HCT116 (cell line): ENCODE measurements around the gene GRIFIN. TPM values are rescaled to one million over a fixed set of nuclear protein-coding genes. Genes with fewer than 3 reads are reported as not detected.

Experiments used
- ATAC-seq: fragments of 200-7000 bp; cut with Tn5 transposase; 2 replicates; pipeline ENCODE4 v1.9.1; 2020; ENCODE audit warnings: mild to moderate bottlenecking, moderate library complexity
- BruUV-seq: library from RNA; stranded (reverse); fragments of 400-500 nt; replicated peaks from 2 replicates; lab custom pipeline; 2021; lab: Mats Ljungman, UMichigan
- CTCF ChIA-PET: fragments of 300-600 bp; sonication (Branson Sonifier 250); formaldehyde crosslinking; loops from one replicate; lab custom pipeline; 2021; ENCODE audit warnings: antibody characterized with exemption; lab: Charles Lee
- POLR2A ChIA-PET: fragments of 300-600, 350-600 bp; sonication (Branson Sonifier 250); formaldehyde crosslinking; loops from one replicate; lab custom pipeline; 2021; ENCODE audit warnings: antibody characterized with exemption; lab: Charles Lee
- RAD21 ChIA-PET, 2 experiments: fragments of 300-600 bp; sonication (Branson Sonifier 250); formaldehyde crosslinking; loops; one replicate each; lab custom pipeline; 2023; ENCODE audit warnings: low total read pairs in 2 of 2; ENCODE audit not compliant: uncharacterized antibody in 2 of 2, unreplicated experiment in 2 of 2, low non-redundant PET in 1 of 2; lab: Charles Lee
- DNase-seq: peaks from one replicate; pipeline ENCODE4 v3.0.0-alpha.2; 2010; ENCODE audit warnings: low read depth, low spot score
- H2AFZ ChIP-seq: fragments of 200-600 bp; shearing (Covaris generic), sonication (generic); 2 replicates; pipeline ENCODE4 v1.6.1; 2017; ENCODE audit warnings: low read depth, mixed run types, mixed read lengths, antibody characterized with exemption, low read length; ENCODE audit not compliant: poor library complexity, severe bottlenecking
- H3K27ac ChIP-seq: 2 replicates; pipeline ENCODE4 v1.5.1; 2012; ENCODE audit warnings: low read depth, low read length
- H3K27me3 ChIP-seq: fragments of 200-600 bp; sonication (generic); 2 replicates; pipeline ENCODE4 v1.6.1; 2016; ENCODE audit warnings: mixed run types, low read length, mixed read lengths; ENCODE audit not compliant: insufficient read depth
- H3K36me3 ChIP-seq, 2 experiments: fragments of 200-500 bp in 1 of 2; fragments of 200-600 bp in 1 of 2; sonication (Bioruptor generic) in 1 of 2; sonication (generic) in 1 of 2; 2 replicates each; pipeline versions ENCODE4 v1.5.1 to v1.6.1; 2014 to 2016; ENCODE audit warnings: low read length in 2 of 2, inconsistent platforms in 1 of 2, mixed read lengths in 1 of 2, mixed run types in 1 of 2; ENCODE audit not compliant: insufficient read depth in 2 of 2, control insufficient read depth in 1 of 2
- H3K4me1 ChIP-seq, 2 experiments: fragments of 200-600 bp in 1 of 2; sonication (generic) in 1 of 2; 2 replicates each; pipeline versions ENCODE4 v1.5.1 to v1.6.1; 2012 to 2017; ENCODE audit warnings: low read length in 2 of 2, inconsistent platforms in 1 of 2, mild to moderate bottlenecking in 1 of 2, mixed read lengths in 1 of 2, mixed run types in 1 of 2, moderate library complexity in 1 of 2; ENCODE audit not compliant: insufficient read depth in 2 of 2, control insufficient read depth in 1 of 2
- H3K4me2 ChIP-seq: fragments of 200-600 bp; sonication (generic); 2 replicates; pipeline ENCODE4 v1.6.1; 2017; ENCODE audit warnings: mixed run types, low read length, mixed read lengths
- H3K4me3 ChIP-seq, 2 experiments: fragments of 200-600 bp in 1 of 2; sonication (generic) in 1 of 2; replicated peaks in 1 of 2; 2 replicates each; pipeline ENCODE4 v1.5.1; 2011 to 2016; ENCODE audit warnings: low read length in 2 of 2, control low read depth in 1 of 2, low read depth in 1 of 2, mild to moderate bottlenecking in 1 of 2, mixed read lengths in 1 of 2, mixed run types in 1 of 2
- H3K79me2 ChIP-seq: fragments of 200-600 bp; sonication (generic); 2 replicates; pipeline ENCODE4 v1.6.1; 2017; ENCODE audit warnings: mild to moderate bottlenecking, mixed run types, low read length, moderate library complexity, mixed read lengths; ENCODE audit not compliant: insufficient read depth
- H3K9ac ChIP-seq: fragments of 200-600 bp; sonication (generic); 2 replicates; pipeline ENCODE4 v1.6.1; 2016; ENCODE audit warnings: low read length, mixed read lengths
- H3K9me2 ChIP-seq: fragments of 200-600 bp; sonication (generic), shearing (Covaris generic); 2 replicates; pipeline ENCODE4 v1.6.1; 2017; ENCODE audit warnings: mixed run types, mild to moderate bottlenecking, moderate library complexity; ENCODE audit not compliant: insufficient read depth
- H3K9me3 ChIP-seq, 2 experiments: fragments of 200-500 bp in 1 of 2; fragments of 200-600 bp in 1 of 2; sonication (Bioruptor generic) in 1 of 2; sonication (generic) in 1 of 2; 2 replicates each; pipeline ENCODE4 v1.6.1; 2014 to 2017; ENCODE audit warnings: low read length in 2 of 2, mixed read lengths in 2 of 2, inconsistent platforms in 1 of 2, low read depth in 1 of 2, mild to moderate bottlenecking in 1 of 2, mixed run types in 1 of 2, moderate library complexity in 1 of 2; ENCODE audit not compliant: control insufficient read depth in 1 of 2, insufficient read depth in 1 of 2
- H4K20me1 ChIP-seq: fragments of 200-600 bp; sonication (generic), shearing (Covaris generic); 2 replicates; pipeline ENCODE4 v1.6.1; 2017; ENCODE audit warnings: mixed run types, mild to moderate bottlenecking, moderate library complexity; ENCODE audit not compliant: insufficient read depth
- ATF3 ChIP-seq: IDR thresholded peaks from 2 replicates; pipeline ENCODE4 v1.6.1; 2012
- CEBPB ChIP-seq: IDR thresholded peaks from 2 replicates; pipeline ENCODE4 v1.6.1; 2012; ENCODE audit warnings: low read depth
- EGR1 ChIP-seq: IDR thresholded peaks from 2 replicates; pipeline ENCODE4 v1.6.1; 2012; ENCODE audit warnings: low read depth
- EZH2 ChIP-seq: fragments of 200-600 bp; sonication (generic); IDR thresholded peaks from 2 replicates; pipeline ENCODE4 v1.6.1; 2017; ENCODE audit warnings: antibody characterized with exemption, mixed run types
- POLR2A ChIP-seq: IDR thresholded peaks from 2 replicates; pipeline ENCODE4 v1.7.0; 2011; ENCODE audit warnings: borderline replicate concordance; ENCODE audit not compliant: insufficient read depth, insufficient read length; ENCODE audit errors: extremely low read depth
- RAD21 ChIP-seq: IDR thresholded peaks from 2 replicates; pipeline ENCODE4 v1.6.1; 2012; ENCODE audit warnings: low read depth, mild to moderate bottlenecking
- SIN3A ChIP-seq: IDR thresholded peaks from 2 replicates; pipeline ENCODE4 v1.6.1; 2012; ENCODE audit warnings: low read depth
- SP1 ChIP-seq: IDR thresholded peaks from 2 replicates; pipeline ENCODE4 v1.6.1; 2012; ENCODE audit warnings: low read depth
- YY1 ChIP-seq: IDR thresholded peaks from 2 replicates; pipeline ENCODE4 v1.6.1; 2011; ENCODE audit warnings: low read length, low read depth, moderate library complexity, mild to moderate bottlenecking; ENCODE audit not compliant: insufficient replicate concordance; ENCODE audit errors: extremely low read depth
- ZFX ChIP-seq: fragments of 450-650 bp; IDR thresholded peaks from 2 replicates; pipeline ENCODE4 v1.6.1; 2017
- ZNF274 ChIP-seq: fragments of 200-500 bp; sonication (Bioruptor generic); IDR thresholded peaks from 2 replicates; pipeline ENCODE4 v1.6.1; 2014; ENCODE audit warnings: mild to moderate bottlenecking, low read depth, low read length, inconsistent platforms
- intact Hi-C: fragments of 100-400 bp; cut with micrococcal nuclease; formaldehyde crosslinking; loops from 2 replicates; pipeline ENCODE4 v1.10.0; 2022
- total RNA-seq: library from RNA; stranded (reverse); gene quantifications from one replicate; pipeline ENCODE4 v1.2.1, GENCODE V29; 2021; ENCODE audit not compliant: unreplicated experiment
- TF ChIP-seq, protein P1 (sequence below), 3 experiments: fragments of 200-600 bp in 1 of 3; sonication (generic) in 1 of 3; IDR thresholded peaks in 2 of 3; conservative IDR thresholded peaks in 1 of 3; 2 replicates each; pipeline ENCODE4 v1.5.1; 2012 to 2017; ENCODE audit warnings: low read depth in 2 of 3, low read length in 2 of 3, antibody characterized with exemption in 1 of 3, borderline replicate concordance in 1 of 3, control low read depth in 1 of 3, mild to moderate bottlenecking in 1 of 3, mixed read lengths in 1 of 3, mixed run types in 1 of 3, moderate library complexity in 1 of 3; ENCODE audit not compliant: insufficient read depth in 1 of 3
- TF ChIP-seq, protein P2 (sequence below): IDR thresholded peaks from 2 replicates; pipeline ENCODE4 v1.6.1; 2012; ENCODE audit warnings: low read depth
- TF ChIP-seq, protein P3 (sequence below): IDR thresholded peaks from 2 replicates; pipeline ENCODE4 v1.6.1; 2012
- TF ChIP-seq, protein P4 (sequence below): IDR thresholded peaks from 2 replicates; pipeline ENCODE4 v1.6.1; 2011; ENCODE audit warnings: mild to moderate bottlenecking, low read length, moderate library complexity; ENCODE audit not compliant: insufficient replicate concordance; ENCODE audit errors: extremely low read depth

Gene GRIFIN
- total RNA-seq, 1 experiment from 2014 or later = not detected

DNA sequence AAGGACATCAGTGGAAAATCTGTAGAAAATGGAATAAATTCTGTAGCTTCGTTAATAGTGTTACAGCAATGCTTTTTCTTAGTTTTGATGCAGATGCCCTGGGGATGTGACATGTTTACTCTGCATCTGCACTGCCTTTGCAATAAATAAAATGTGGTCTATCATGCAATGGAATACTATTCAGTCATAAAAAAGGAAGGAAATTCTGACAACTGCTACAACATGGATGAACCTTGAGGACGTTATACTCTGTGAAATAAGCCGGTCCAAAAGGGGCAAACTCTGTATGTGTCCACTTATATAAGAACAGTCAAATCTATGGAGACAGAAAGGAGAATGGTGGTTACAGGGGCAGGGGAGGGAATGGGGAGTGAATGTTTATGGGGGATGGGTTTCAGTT lies 13.5 kb downstream of the GRIFIN start:
- no TSS peak for BruUV-seq
- no peak for ATAC-seq
- Histone ChIP-seq H3K9me3 (no peaks in the 10 kb centered on the region), H3K79me2 (no peaks in the 10 kb centered on the region), H3K9ac (no peak overlapping the region), H3K4me1 (no peaks in the 10 kb centered on the region; a peak in 1 of 4 replicates), H3K4me2 (no peak overlapping the region), H2AFZ (no peak overlapping the region), H3K36me3 (no peaks in the 10 kb centered on the region), H3K9me2 (no peaks in the 10 kb centered on the region), H4K20me1 (no peaks in the 10 kb centered on the region), H3K27me3 (no peaks in the 10 kb centered on the region), H3K27ac (no peak overlapping the region), H3K4me3 (no peak overlapping the region)
- CTCF ChIA-PET = no interaction called here
- intact Hi-C loops = no loop called here
- RAD21 ChIA-PET = no interaction called here
- POLR2A ChIA-PET = no interaction called here
- DNase-seq = no peak
- no peak for TF ChIP-seq POLR2A
- no peak for TF ChIP-seq EGR1
- no peak for TF ChIP-seq ZNF274
- no peak for TF ChIP-seq RAD21
- TF ChIP-seq, protein P1, sequence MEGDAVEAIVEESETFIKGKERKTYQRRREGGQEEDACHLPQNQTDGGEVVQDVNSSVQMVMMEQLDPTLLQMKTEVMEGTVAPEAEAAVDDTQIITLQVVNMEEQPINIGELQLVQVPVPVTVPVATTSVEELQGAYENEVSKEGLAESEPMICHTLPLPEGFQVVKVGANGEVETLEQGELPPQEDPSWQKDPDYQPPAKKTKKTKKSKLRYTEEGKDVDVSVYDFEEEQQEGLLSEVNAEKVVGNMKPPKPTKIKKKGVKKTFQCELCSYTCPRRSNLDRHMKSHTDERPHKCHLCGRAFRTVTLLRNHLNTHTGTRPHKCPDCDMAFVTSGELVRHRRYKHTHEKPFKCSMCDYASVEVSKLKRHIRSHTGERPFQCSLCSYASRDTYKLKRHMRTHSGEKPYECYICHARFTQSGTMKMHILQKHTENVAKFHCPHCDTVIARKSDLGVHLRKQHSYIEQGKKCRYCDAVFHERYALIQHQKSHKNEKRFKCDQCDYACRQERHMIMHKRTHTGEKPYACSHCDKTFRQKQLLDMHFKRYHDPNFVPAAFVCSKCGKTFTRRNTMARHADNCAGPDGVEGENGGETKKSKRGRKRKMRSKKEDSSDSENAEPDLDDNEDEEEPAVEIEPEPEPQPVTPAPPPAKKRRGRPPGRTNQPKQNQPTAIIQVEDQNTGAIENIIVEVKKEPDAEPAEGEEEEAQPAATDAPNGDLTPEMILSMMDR (IDR thresholded peaks at IDR 0.05 in 2 of 3, conservative IDR thresholded peaks at IDR 0.05 in 1 of 3; ENCODE audit: borderline replicate concordance in 1 of 3, insufficient read depth in 1 of 3, low read depth in 2 of 3, low read length in 2 of 3) = no peak
- TF ChIP-seq, protein P2, sequence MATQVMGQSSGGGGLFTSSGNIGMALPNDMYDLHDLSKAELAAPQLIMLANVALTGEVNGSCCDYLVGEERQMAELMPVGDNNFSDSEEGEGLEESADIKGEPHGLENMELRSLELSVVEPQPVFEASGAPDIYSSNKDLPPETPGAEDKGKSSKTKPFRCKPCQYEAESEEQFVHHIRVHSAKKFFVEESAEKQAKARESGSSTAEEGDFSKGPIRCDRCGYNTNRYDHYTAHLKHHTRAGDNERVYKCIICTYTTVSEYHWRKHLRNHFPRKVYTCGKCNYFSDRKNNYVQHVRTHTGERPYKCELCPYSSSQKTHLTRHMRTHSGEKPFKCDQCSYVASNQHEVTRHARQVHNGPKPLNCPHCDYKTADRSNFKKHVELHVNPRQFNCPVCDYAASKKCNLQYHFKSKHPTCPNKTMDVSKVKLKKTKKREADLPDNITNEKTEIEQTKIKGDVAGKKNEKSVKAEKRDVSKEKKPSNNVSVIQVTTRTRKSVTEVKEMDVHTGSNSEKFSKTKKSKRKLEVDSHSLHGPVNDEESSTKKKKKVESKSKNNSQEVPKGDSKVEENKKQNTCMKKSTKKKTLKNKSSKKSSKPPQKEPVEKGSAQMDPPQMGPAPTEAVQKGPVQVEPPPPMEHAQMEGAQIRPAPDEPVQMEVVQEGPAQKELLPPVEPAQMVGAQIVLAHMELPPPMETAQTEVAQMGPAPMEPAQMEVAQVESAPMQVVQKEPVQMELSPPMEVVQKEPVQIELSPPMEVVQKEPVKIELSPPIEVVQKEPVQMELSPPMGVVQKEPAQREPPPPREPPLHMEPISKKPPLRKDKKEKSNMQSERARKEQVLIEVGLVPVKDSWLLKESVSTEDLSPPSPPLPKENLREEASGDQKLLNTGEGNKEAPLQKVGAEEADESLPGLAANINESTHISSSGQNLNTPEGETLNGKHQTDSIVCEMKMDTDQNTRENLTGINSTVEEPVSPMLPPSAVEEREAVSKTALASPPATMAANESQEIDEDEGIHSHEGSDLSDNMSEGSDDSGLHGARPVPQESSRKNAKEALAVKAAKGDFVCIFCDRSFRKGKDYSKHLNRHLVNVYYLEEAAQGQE = no peak
- no peak for TF ChIP-seq SP1
- TF ChIP-seq, protein P3, sequence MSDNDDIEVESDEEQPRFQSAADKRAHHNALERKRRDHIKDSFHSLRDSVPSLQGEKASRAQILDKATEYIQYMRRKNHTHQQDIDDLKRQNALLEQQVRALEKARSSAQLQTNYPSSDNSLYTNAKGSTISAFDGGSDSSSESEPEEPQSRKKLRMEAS = no peak
- TF ChIP-seq, protein P4, sequence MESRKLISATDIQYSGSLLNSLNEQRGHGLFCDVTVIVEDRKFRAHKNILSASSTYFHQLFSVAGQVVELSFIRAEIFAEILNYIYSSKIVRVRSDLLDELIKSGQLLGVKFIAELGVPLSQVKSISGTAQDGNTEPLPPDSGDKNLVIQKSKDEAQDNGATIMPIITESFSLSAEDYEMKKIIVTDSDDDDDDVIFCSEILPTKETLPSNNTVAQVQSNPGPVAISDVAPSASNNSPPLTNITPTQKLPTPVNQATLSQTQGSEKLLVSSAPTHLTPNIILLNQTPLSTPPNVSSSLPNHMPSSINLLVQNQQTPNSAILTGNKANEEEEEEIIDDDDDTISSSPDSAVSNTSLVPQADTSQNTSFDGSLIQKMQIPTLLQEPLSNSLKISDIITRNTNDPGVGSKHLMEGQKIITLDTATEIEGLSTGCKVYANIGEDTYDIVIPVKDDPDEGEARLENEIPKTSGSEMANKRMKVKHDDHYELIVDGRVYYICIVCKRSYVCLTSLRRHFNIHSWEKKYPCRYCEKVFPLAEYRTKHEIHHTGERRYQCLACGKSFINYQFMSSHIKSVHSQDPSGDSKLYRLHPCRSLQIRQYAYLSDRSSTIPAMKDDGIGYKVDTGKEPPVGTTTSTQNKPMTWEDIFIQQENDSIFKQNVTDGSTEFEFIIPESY = no peak
- TF ChIP-seq SIN3A = no peak
- TF ChIP-seq EZH2 = no peak
- TF ChIP-seq ZFX = no peak
- TF ChIP-seq CEBPB = no peak
- TF ChIP-seq ATF3 = no peak
- no peak for TF ChIP-seq YY1
